Measurements from ENCODE around the gene FANCE.
A peak's percentile ranks its signal among the peaks of the same experiment; 100 is the strongest.
"Not testable (repeated sequence)": the region's sequence is repeated elsewhere in the genome, so short reads cannot be mapped to it uniquely, and the experiment has no call there.

The FANCE gene

DNA sequence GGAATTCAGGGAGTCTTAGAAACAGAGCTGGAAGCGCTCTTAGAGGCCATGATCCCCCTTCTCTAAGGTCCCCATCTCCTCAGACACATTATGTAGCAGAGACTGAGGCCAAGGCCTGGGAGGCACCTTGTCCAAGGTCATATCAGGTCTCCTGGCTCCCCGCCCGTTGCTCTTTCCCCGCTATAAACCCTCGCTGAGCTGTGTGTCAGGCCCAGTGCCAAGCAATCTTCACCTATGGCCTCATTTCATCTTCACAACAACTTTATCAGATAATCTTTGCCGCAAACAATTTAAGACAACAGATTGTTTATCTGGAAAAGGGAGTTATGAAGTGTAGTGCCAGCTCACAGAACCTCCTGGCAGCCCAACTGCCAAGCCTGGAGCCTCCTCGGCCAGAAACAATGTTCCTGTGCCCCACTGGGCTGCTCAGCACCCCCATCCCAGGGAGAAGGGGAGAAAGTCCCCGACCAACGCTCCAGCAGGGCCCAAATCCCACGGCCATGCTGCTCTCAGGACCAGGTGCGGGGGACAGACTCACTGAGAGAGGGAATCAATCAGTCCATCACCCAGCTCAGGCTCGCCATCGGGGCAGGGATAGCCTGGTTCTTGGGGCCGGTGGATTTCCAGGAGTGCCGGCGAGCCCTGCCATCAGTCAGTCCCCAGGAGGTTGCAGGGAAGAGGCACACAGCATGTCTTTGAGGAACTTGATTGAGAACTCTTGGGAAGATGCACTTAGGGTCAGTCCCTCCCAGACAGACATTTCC lies 16.9 kb upstream of the FANCE start:
- no peak for DNase-seq

- DNase-seq: no peak
Measured at GRCh38 chr6:35436071-35436857, 15.9 kb upstream of the FANCE start.

GRCh38 chr6:35438378-35439065 lies 13.6 kb upstream of the FANCE start:
- not testable (repeated sequence) for DNase-seq

DNA sequence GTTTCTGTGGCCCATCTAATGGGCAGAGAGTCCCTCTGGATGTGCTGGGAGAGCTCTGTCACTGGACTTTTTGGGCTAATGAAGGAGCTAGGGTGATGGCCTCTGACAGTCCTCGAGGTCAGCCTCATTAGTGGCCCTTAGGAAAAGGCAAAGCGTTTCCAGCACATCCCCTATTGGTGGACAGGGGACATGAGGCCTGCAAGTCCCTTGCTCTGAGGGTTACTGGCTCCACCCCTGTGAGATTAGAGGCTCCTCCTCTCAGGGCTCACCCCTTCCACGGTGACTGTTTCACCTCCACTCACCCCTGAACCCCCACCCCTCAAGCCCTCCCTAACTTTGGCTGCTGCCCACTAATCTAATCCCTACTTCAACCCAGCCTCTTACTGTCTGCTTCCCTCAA lies 12.8 kb upstream of the FANCE start:
- no peak for DNase-seq

- no peak for DNase-seq
Measured at GRCh38 chr6:35441205-35441604, 10.9 kb upstream of the FANCE start.

- no peak for DNase-seq
Measured at GRCh38 chr6:35441642-35442041, 10.5 kb upstream of the FANCE start.

DNA sequence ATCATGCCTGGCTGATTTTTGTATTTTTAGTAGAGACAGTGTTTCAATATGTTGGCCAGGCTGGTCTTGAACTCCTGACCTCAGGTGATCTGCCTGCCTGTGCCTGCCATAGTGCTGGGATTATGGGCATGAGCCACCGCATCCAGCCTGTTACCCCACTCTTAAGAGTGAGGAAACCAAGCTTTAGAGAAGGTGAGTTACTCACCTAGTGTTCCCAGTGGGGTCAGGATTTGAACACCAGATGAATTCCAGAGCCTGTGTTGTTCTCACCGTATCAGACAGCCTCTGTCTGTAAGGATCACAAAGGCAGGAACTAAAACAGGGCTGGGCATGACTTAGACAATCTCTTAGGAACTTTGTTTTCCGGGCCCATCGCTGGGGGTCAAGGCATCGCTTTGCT lies 9.4 kb upstream of the FANCE start:
- DNase-seq: no peak

GRCh38 chr6:35443341-35444030 lies 8.7 kb upstream of the FANCE start:
- no peak for DNase-seq

DNA sequence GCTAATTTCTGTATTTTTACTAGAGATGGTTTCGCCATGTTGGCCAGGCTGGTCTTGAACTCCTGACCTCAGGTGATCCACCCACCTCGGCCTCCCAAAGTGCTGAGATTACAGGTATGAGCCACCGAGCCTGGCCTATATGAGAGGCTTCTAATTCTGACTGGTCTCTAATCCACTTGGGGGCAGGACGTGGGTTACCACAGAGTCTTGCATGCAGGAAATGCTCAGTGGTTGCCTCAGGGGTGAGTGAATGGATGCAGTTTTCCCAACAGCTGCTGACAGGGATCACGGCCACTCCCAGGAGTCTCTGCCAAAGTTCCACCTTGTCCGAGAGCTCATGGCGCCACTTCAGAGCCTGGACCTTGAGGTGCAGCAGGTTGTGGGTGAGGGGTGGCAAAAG lies 6.4 kb upstream of the FANCE start:
- DNase-seq: no peak

- DNase-seq: no peak
Measured at GRCh38 chr6:35448191-35448590, 3.9 kb upstream of the FANCE start.

DNA sequence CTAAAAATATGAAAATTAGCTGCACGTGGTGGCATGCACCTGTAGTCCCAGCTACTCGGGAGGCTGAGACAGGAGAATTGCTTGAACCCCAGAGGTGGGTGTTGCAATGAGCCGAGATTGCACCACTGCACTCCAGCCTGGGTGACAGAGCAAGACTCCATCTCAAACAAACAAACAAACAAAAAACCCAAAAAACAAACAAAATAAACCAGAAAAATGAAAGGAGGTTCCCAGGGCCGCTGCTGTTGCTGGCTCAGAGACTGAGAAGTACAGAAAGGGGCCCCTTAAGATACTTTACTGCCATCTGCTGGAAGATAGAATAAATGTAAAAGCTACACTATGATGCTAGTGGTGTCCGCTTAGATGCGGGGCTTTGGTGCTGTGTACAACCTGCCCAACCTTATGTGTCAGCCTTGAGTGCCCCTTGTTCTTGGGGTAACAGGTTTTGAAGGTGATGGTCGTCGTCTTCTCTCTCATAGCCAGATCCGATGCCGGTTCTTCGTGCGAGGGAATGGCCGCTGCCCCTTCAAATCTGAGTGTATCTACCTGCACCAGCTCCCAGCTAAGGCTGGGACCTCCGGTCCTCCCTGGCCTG lies 2.8 kb upstream of the FANCE start:
- DNase-seq: peak; percentile 55

- no peak for DNase-seq
Measured at GRCh38 chr6:35451354-35452182, 570 bp upstream of the FANCE start.

GRCh38 chr6:35453236-35453635 lies 1.1 kb downstream of the FANCE start:
- DNase-seq: no peak

DNA sequence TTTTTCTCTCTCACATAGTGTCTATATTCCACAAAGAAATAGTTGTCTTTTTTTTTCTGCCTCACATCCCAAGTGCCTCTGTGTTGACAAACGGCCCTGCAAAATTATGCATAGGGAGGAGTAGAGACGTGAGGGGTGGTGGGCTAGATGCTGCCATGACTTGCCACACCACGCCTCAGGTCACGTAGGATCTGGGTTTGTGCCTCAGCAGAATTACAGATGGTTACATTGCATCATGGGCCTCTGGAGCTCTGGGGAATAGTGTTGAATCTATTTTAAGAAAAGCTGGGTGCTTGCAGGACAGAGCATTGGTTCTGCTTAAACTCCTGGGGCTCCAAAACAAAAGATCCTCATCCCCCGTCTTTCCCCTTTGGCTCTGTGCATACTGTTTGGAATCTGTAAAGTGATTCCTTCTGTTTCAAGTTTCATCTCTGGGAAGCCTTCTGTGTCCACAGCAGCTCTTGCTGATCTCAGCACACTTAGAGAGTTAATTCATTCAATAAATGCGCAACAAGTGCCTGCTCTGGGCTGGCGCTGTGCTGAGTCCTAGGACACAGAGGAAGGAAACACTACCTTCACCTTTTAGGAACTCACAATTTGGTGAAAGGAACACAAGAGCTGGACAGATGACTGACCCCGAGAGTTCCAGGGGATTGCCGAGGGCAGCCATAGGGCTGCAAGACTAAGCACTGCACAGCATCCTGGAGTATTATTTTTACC lies 2.4 kb downstream of the FANCE start:
- no peak for DNase-seq

GRCh38 chr6:35457907-35458306 lies 5.8 kb downstream of the FANCE start:
- DNase-seq: no peak

GRCh38 chr6:35461270-35461669 lies 9.1 kb downstream of the FANCE start:
- no peak for DNase-seq

GRCh38 chr6:35463292-35463691 lies 11.2 kb downstream of the FANCE start:
- DNase-seq: no peak

- no peak for DNase-seq
Measured at GRCh38 chr6:35465646-35466045, 13.5 kb downstream of the FANCE start.

GRCh38 chr6:35468181-35468979 lies 16.2 kb downstream of the FANCE start, which contains the start of gene RPL10A:
Gene RPL10A, plus strand, starts transcription at chr6:35468401. Its CDS starts 34 bp downstream, at chr6:35468435.
- peak; percentile 89 for DNase-seq
